ENCODE data around the gene VSTM4. TPM values are rescaled to one million over a fixed set of nuclear protein-coding genes. Genes with fewer than 3 reads are reported as not detected.

VSTM4 gene
- total and polyA plus RNA-seq, 2 donors (not counting 1 experiment from before 2014, with no cell fraction given) = not detected

- Mint-ChIP-seq H3K27me3 (peaks cover 41% of the 10 kb centered on the region), H3K27ac (no peak overlapping the region), H3K4me1 (no peaks in the 10 kb centered on the region), H3K9me3 (ENCODE audit: insufficient read depth) (peaks cover 12% of the 10 kb centered on the region), H3K4me3 (no peak overlapping the region)
- TF ChIP-seq EZH2 (IDR thresholded peaks at IDR 0.05; ENCODE audit: borderline replicate concordance, insufficient read depth, low read depth, low read length, poor library complexity, severe bottlenecking) (no peak), CTCF (IDR thresholded peaks at IDR 0.05) (no peak)
- H3K4me2 ChIP-seq (replicated peaks; ENCODE audit: low read depth, low read length, poor library complexity, severe bottlenecking) = no peak overlapping the region
- ATAC-seq (ENCODE audit: low read depth) (no peak), DNase-seq (no peak)
- H3K79me2 ChIP-seq (ENCODE audit: control insufficient read depth, insufficient read depth, low read length) = no peaks in the 10 kb centered on the region
- no peaks in the 10 kb centered on the region for H4K20me1 ChIP-seq (ENCODE audit: control insufficient read depth, insufficient read depth, low read length, poor library complexity, severe bottlenecking)
- H3K27ac ChIP-seq (ENCODE audit: low read length in 2 of 2) = no peak overlapping the region
- intact Hi-C loops (cut with micrococcal nuclease) = no loop called here
- POLR2A ChIA-PET = no interaction called here
- peaks cover 5 to 19% (median 12%) of the 10 kb centered on the region in 3 donors for H3K9me3 ChIP-seq (ENCODE audit: control extremely low read depth in 1 of 3, control insufficient read depth in 2 of 3, insufficient read depth in 1 of 3, low read length in 2 of 3)
- no peak overlapping the region for H3K9ac ChIP-seq (ENCODE audit: low read length)
- H2AFZ ChIP-seq (ENCODE audit: insufficient read depth, low read depth, low read length, poor library complexity, severe bottlenecking) = no peak overlapping the region
- H3K4me3 ChIP-seq (ENCODE audit: control extremely low read depth in 1 of 5, extremely low read depth in 1 of 5, insufficient read depth in 1 of 5, low read depth in 2 of 5, low read length in 4 of 5) = no peak overlapping the region
- H3K36me3 ChIP-seq (replicated peaks in 1 of 2; ENCODE audit: control extremely low read depth in 1 of 2, control insufficient read depth in 1 of 2, extremely low read depth in 1 of 2, insufficient read depth in 2 of 2, low read length in 1 of 2) = no peaks in the 10 kb centered on the region
- peaks cover 0 to 14% (median 7%) of the 10 kb centered on the region in 4 experiments for H3K27me3 ChIP-seq (replicated peaks in 1 of 4; ENCODE audit: control extremely low read depth in 1 of 4, control insufficient read depth in 3 of 4, insufficient read depth in 4 of 4, low read length in 3 of 4)
- CTCF ChIA-PET = no interaction called here
- H3K4me1 ChIP-seq (ENCODE audit: control insufficient read depth in 2 of 2, insufficient read depth in 2 of 2, low read length in 2 of 2) = no peaks in the 10 kb centered on the region
Observed at GRCh38 chr10:49062229-49062628, 53.1 kb downstream of the VSTM4 start.

- Histone ChIP-seq H3K4me2 (replicated peaks; ENCODE audit: low read depth, low read length, poor library complexity, severe bottlenecking) (no peak overlapping the region), H3K4me1 (ENCODE audit: control insufficient read depth in 2 of 2, insufficient read depth in 2 of 2, low read length in 2 of 2) (no peaks in the 10 kb centered on the region), H3K4me3 (ENCODE audit: control extremely low read depth in 1 of 5, extremely low read depth in 1 of 5, insufficient read depth in 1 of 5, low read depth in 2 of 5, low read length in 4 of 5) (no peak overlapping the region), H3K27me3 (replicated peaks in 1 of 4; ENCODE audit: control extremely low read depth in 1 of 4, control insufficient read depth in 3 of 4, insufficient read depth in 4 of 4, low read length in 3 of 4) (peaks cover 0 to 14% (median 7%) of the 10 kb centered on the region in 4 experiments), H3K9ac (ENCODE audit: low read length) (no peak overlapping the region), H3K27ac (ENCODE audit: low read length in 2 of 2) (no peak overlapping the region), H3K79me2 (ENCODE audit: control insufficient read depth, insufficient read depth, low read length) (no peaks in the 10 kb centered on the region), H2AFZ (ENCODE audit: insufficient read depth, low read depth, low read length, poor library complexity, severe bottlenecking) (no peak overlapping the region), H4K20me1 (ENCODE audit: control insufficient read depth, insufficient read depth, low read length, poor library complexity, severe bottlenecking) (no peaks in the 10 kb centered on the region), H3K36me3 (replicated peaks in 1 of 2; ENCODE audit: control extremely low read depth in 1 of 2, control insufficient read depth in 1 of 2, extremely low read depth in 1 of 2, insufficient read depth in 2 of 2, low read length in 1 of 2) (no peaks in the 10 kb centered on the region), H3K9me3 (ENCODE audit: control extremely low read depth in 1 of 3, control insufficient read depth in 2 of 3, insufficient read depth in 1 of 3, low read length in 2 of 3) (peaks cover 5 to 19% (median 12%) of the 10 kb centered on the region in 3 donors)
- Mint-ChIP-seq H3K27me3 (peaks cover 41% of the 10 kb centered on the region), H3K9me3 (ENCODE audit: insufficient read depth) (peaks cover 12% of the 10 kb centered on the region), H3K4me3 (no peak overlapping the region), H3K27ac (no peak overlapping the region), H3K4me1 (no peaks in the 10 kb centered on the region)
- POLR2A ChIA-PET = no interaction called here
- ATAC-seq (ENCODE audit: low read depth) (no peak), DNase-seq (no peak)
- TF ChIP-seq CTCF (IDR thresholded peaks at IDR 0.05) (no peak), EZH2 (IDR thresholded peaks at IDR 0.05; ENCODE audit: borderline replicate concordance, insufficient read depth, low read depth, low read length, poor library complexity, severe bottlenecking) (no peak)
- CTCF ChIA-PET = no interaction called here
- intact Hi-C loops (cut with micrococcal nuclease) = no loop called here
- WGBS (ENCODE audit: insufficient coverage) = no CpG with 5 or more reads among the region's 1 CpG
Observed at GRCh38 chr10:49061667-49062066, 53.7 kb downstream of the VSTM4 start.

All from B cell (primary cell).